ENCODE data around the gene SNX13. TPM values are rescaled to one million over a fixed set of nuclear protein-coding genes. Genes with fewer than 3 reads are reported as not detected.

Gene SNX13
- polyA plus RNA-seq, 1 of the 3 experiments (the other 2 are of a cell fraction): 13.0 TPM

- no peak overlapping the region for H3K4me2 ChIP-seq
- no peaks in the 10 kb centered on the region for H3K9me3 ChIP-seq
- no peak overlapping the region for H3K27ac ChIP-seq (ENCODE audit: low read depth in 2 of 2, low read length in 1 of 2)
- CTCF ChIA-PET: interaction anchor here (1.0 to 1.5 kb wide), 3 partner anchors 12 to 309 kb away, joined by 3 read pairs; no protein-coding TSS in a partner anchor
- H3K27me3 ChIP-seq (ENCODE audit: insufficient read depth): no peaks in the 10 kb centered on the region
- H4K20me1 ChIP-seq (ENCODE audit: insufficient read depth): peaks cover 6% of the 10 kb centered on the region; the same call in 1 of the 2 replicates
- DNase-seq: no peak
- POLR2A ChIA-PET: no interaction called here
- no peak for TF ChIP-seq SMC3 (IDR thresholded peaks at IDR 0.05; ENCODE audit: low read depth, low read length)
- TF ChIP-seq, protein P1, sequence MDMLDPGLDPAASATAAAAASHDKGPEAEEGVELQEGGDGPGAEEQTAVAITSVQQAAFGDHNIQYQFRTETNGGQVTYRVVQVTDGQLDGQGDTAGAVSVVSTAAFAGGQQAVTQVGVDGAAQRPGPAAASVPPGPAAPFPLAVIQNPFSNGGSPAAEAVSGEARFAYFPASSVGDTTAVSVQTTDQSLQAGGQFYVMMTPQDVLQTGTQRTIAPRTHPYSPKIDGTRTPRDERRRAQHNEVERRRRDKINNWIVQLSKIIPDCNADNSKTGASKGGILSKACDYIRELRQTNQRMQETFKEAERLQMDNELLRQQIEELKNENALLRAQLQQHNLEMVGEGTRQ (IDR thresholded peaks at IDR 0.05; ENCODE audit: borderline replicate concordance, low read depth, low read length): no peak
- no peak for TF ChIP-seq FOSL2 (IDR thresholded peaks at IDR 0.05; ENCODE audit: borderline replicate concordance, low read depth)
- TF ChIP-seq EZH2phosphoT487 (IDR thresholded peaks at IDR 0.05; ENCODE audit: borderline replicate concordance, low read depth): no peak
- TF ChIP-seq TCF12 (IDR thresholded peaks at IDR 0.05): no peak
- H3K9ac ChIP-seq: no peak overlapping the region
- H3K36me3 ChIP-seq (replicated peaks in 1 of 2; ENCODE audit: control insufficient read depth in 1 of 2, insufficient read depth in 2 of 2, low read length in 1 of 2): peaks cover 0 to 8% of the 10 kb centered on the region in 2 experiments
- peaks cover 81% of the 10 kb centered on the region for H3K79me2 ChIP-seq (ENCODE audit: insufficient read depth)
- peaks cover 12 to 17% of the 10 kb centered on the region in 2 experiments; a peak in 3 of 4 replicates for H3K4me1 ChIP-seq (ENCODE audit: control insufficient read depth in 1 of 2, insufficient read depth in 2 of 2, low read depth in 1 of 2, low read length in 1 of 2)
- 98% methylated on average over 1 of the region's 1 CpG for WGBS (ENCODE audit: low lambda C conversion rate)
- no peak overlapping the region for H3K4me3 ChIP-seq (ENCODE audit: low read depth in 2 of 2, low read length in 1 of 2)
- H2AFZ ChIP-seq (ENCODE audit: low read depth): no peak overlapping the region
- no peaks in the 10 kb centered on the region for H3K9me2 ChIP-seq
- no peaks in the 10 kb centered on the region for H3F3A ChIP-seq (replicated peaks; ENCODE audit: insufficient read depth)
Observed at GRCh38 chr7:17936321-17936720, 4.0 kb downstream of the SNX13 start.

DNA sequence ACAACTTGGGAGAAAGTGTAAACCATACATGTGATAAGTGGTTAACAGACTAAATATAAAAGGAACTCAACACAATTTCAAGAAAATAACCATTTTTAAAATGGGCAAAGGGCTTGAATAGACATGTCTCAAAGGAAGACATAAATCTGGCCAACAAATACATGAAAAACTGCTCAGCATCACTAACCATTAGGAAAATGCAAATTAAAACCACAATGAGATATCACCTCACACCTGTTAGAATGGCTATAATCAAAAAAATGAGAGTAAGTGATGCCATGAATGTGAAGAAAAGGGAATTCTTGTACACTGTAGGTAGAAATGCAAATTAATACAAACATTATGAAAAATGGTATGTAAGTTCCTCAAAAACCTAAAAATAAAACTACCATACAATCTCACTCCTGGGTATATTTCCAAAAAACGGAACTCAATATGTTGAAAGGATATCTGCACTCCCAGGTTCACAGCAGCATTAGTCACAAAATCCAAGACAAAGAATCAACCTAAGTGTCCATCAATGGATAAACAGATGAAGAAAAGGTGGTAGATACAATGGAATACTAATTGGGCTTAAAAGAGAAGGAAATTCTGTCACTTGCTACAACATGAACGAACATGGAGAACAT lies 5.6 kb downstream of the SNX13 start:
- H4K20me1 ChIP-seq (ENCODE audit: insufficient read depth): peaks cover 16% of the 10 kb centered on the region; the same call in 1 of the 2 replicates
- ChIA-PET POLR2A (no interaction called here), CTCF (interaction anchor here (0.6 to 1.1 kb wide), 2 partner anchors 12 to 422 kb away, joined by 3 read pairs; no protein-coding TSS in a partner anchor)
- no peaks in the 10 kb centered on the region for H3K9me2 ChIP-seq
- H3K27me3 ChIP-seq (ENCODE audit: insufficient read depth): no peaks in the 10 kb centered on the region
- TF ChIP-seq NFIC (IDR thresholded peaks at IDR 0.05; ENCODE audit: borderline replicate concordance) (no peak), RXRA (IDR thresholded peaks at IDR 0.05; ENCODE audit: borderline replicate concordance, low read depth) (no peak), YY1 (IDR thresholded peaks at IDR 0.05; ENCODE audit: low read depth) (no peak), POLR2AphosphoS5 (IDR thresholded peaks at IDR 0.05; ENCODE audit: low read depth, low read length) (no peak), PBX3 (IDR thresholded peaks at IDR 0.05) (no peak), ELF1 (IDR thresholded peaks at IDR 0.05) (no peak), IRF3 (IDR thresholded peaks at IDR 0.05; ENCODE audit: low read depth, low read length) (no peak), NRF1 (IDR thresholded peaks at IDR 0.05; ENCODE audit: low read depth, low read length) (no peak), REST (IDR thresholded peaks at IDR 0.05; ENCODE audit: low read depth, low read length) (no peak), TEAD4 (IDR thresholded peaks at IDR 0.05; ENCODE audit: borderline replicate concordance, insufficient read depth) (no peak), EP300 (IDR thresholded peaks at IDR 0.05; ENCODE audit: borderline replicate concordance in 1 of 2, low read depth in 1 of 2, low read length in 1 of 2) (no peak), TCF12 (IDR thresholded peaks at IDR 0.05) (no peak), CHD2 (IDR thresholded peaks at IDR 0.05; ENCODE audit: low read length, partially characterized antibody) (no peak)
- TF ChIP-seq, protein P2, sequence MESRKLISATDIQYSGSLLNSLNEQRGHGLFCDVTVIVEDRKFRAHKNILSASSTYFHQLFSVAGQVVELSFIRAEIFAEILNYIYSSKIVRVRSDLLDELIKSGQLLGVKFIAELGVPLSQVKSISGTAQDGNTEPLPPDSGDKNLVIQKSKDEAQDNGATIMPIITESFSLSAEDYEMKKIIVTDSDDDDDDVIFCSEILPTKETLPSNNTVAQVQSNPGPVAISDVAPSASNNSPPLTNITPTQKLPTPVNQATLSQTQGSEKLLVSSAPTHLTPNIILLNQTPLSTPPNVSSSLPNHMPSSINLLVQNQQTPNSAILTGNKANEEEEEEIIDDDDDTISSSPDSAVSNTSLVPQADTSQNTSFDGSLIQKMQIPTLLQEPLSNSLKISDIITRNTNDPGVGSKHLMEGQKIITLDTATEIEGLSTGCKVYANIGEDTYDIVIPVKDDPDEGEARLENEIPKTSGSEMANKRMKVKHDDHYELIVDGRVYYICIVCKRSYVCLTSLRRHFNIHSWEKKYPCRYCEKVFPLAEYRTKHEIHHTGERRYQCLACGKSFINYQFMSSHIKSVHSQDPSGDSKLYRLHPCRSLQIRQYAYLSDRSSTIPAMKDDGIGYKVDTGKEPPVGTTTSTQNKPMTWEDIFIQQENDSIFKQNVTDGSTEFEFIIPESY (IDR thresholded peaks at IDR 0.05; ENCODE audit: borderline replicate concordance, low read depth): no peak
- H3K4me3 ChIP-seq (ENCODE audit: low read depth in 2 of 2, low read length in 1 of 2): no peak overlapping the region
- DNase-seq: no peak
- 96% methylated on average over 2 of the region's 2 CpGs for WGBS (ENCODE audit: low lambda C conversion rate)
- no peak overlapping the region for H3K27ac ChIP-seq (ENCODE audit: low read depth in 2 of 2, low read length in 1 of 2)
- peaks cover 90% of the 10 kb centered on the region for H3K79me2 ChIP-seq (ENCODE audit: insufficient read depth)
- H3K9ac ChIP-seq: no peak overlapping the region
- H3F3A ChIP-seq (replicated peaks; ENCODE audit: insufficient read depth): no peaks in the 10 kb centered on the region
- H2AFZ ChIP-seq (ENCODE audit: low read depth): no peak overlapping the region
- no peak overlapping the region for H3K4me2 ChIP-seq
- no peaks in the 10 kb centered on the region for H3K9me3 ChIP-seq
- H3K36me3 ChIP-seq (replicated peaks in 1 of 2; ENCODE audit: control insufficient read depth in 1 of 2, insufficient read depth in 2 of 2, low read length in 1 of 2): peaks cover 0 to 8% of the 10 kb centered on the region in 2 experiments
- peaks cover 12 to 19% of the 10 kb centered on the region in 2 experiments; a peak in 3 of 4 replicates for H3K4me1 ChIP-seq (ENCODE audit: control insufficient read depth in 1 of 2, insufficient read depth in 2 of 2, low read depth in 1 of 2, low read length in 1 of 2)
